HCT116 (cell line): ENCODE results near the gene LMBRD1. TPM values are rescaled to one million over a fixed set of nuclear protein-coding genes. Genes with fewer than 3 reads are reported as not detected.

Experiments used
- ATAC-seq: fragments of 200-7000 bp; cut with Tn5 transposase; 2 replicates; pipeline ENCODE4 v1.9.1; 2020; ENCODE audit warnings: mild to moderate bottlenecking, moderate library complexity
- BruUV-seq: library from RNA; stranded (reverse); fragments of 400-500 nt; replicated peaks from 2 replicates; lab custom pipeline; 2021; lab: Mats Ljungman, UMichigan
- CTCF ChIA-PET: fragments of 300-600 bp; sonication (Branson Sonifier 250); formaldehyde crosslinking; loops from one replicate; lab custom pipeline; 2021; ENCODE audit warnings: antibody characterized with exemption; lab: Charles Lee
- POLR2A ChIA-PET: fragments of 300-600, 350-600 bp; sonication (Branson Sonifier 250); formaldehyde crosslinking; loops from one replicate; lab custom pipeline; 2021; ENCODE audit warnings: antibody characterized with exemption; lab: Charles Lee
- RAD21 ChIA-PET, 2 experiments: fragments of 300-600 bp; sonication (Branson Sonifier 250); formaldehyde crosslinking; loops; one replicate each; lab custom pipeline; 2023; ENCODE audit warnings: low total read pairs in 2 of 2; ENCODE audit not compliant: uncharacterized antibody in 2 of 2, unreplicated experiment in 2 of 2, low non-redundant PET in 1 of 2; lab: Charles Lee
- DNase-seq: peaks from one replicate; pipeline ENCODE4 v3.0.0-alpha.2; 2010; ENCODE audit warnings: low read depth, low spot score
- H2AFZ ChIP-seq: fragments of 200-600 bp; shearing (Covaris generic), sonication (generic); 2 replicates; pipeline ENCODE4 v1.6.1; 2017; ENCODE audit warnings: low read depth, mixed run types, mixed read lengths, antibody characterized with exemption, low read length; ENCODE audit not compliant: poor library complexity, severe bottlenecking
- H3K27ac ChIP-seq: 2 replicates; pipeline ENCODE4 v1.5.1; 2012; ENCODE audit warnings: low read depth, low read length
- H3K27me3 ChIP-seq: fragments of 200-600 bp; sonication (generic); 2 replicates; pipeline ENCODE4 v1.6.1; 2016; ENCODE audit warnings: mixed run types, low read length, mixed read lengths; ENCODE audit not compliant: insufficient read depth
- H3K36me3 ChIP-seq, 2 experiments: fragments of 200-500 bp in 1 of 2; fragments of 200-600 bp in 1 of 2; sonication (Bioruptor generic) in 1 of 2; sonication (generic) in 1 of 2; 2 replicates each; pipeline versions ENCODE4 v1.5.1 to v1.6.1; 2014 to 2016; ENCODE audit warnings: low read length in 2 of 2, inconsistent platforms in 1 of 2, mixed read lengths in 1 of 2, mixed run types in 1 of 2; ENCODE audit not compliant: insufficient read depth in 2 of 2, control insufficient read depth in 1 of 2
- H3K4me1 ChIP-seq, 2 experiments: fragments of 200-600 bp in 1 of 2; sonication (generic) in 1 of 2; 2 replicates each; pipeline versions ENCODE4 v1.5.1 to v1.6.1; 2012 to 2017; ENCODE audit warnings: low read length in 2 of 2, inconsistent platforms in 1 of 2, mild to moderate bottlenecking in 1 of 2, mixed read lengths in 1 of 2, mixed run types in 1 of 2, moderate library complexity in 1 of 2; ENCODE audit not compliant: insufficient read depth in 2 of 2, control insufficient read depth in 1 of 2
- H3K4me2 ChIP-seq: fragments of 200-600 bp; sonication (generic); 2 replicates; pipeline ENCODE4 v1.6.1; 2017; ENCODE audit warnings: mixed run types, low read length, mixed read lengths
- H3K4me3 ChIP-seq, 2 experiments: fragments of 200-600 bp in 1 of 2; sonication (generic) in 1 of 2; replicated peaks in 1 of 2; 2 replicates each; pipeline ENCODE4 v1.5.1; 2011 to 2016; ENCODE audit warnings: low read length in 2 of 2, control low read depth in 1 of 2, low read depth in 1 of 2, mild to moderate bottlenecking in 1 of 2, mixed read lengths in 1 of 2, mixed run types in 1 of 2
- H3K79me2 ChIP-seq: fragments of 200-600 bp; sonication (generic); 2 replicates; pipeline ENCODE4 v1.6.1; 2017; ENCODE audit warnings: mild to moderate bottlenecking, mixed run types, low read length, moderate library complexity, mixed read lengths; ENCODE audit not compliant: insufficient read depth
- H3K9ac ChIP-seq: fragments of 200-600 bp; sonication (generic); 2 replicates; pipeline ENCODE4 v1.6.1; 2016; ENCODE audit warnings: low read length, mixed read lengths
- H3K9me2 ChIP-seq: fragments of 200-600 bp; sonication (generic), shearing (Covaris generic); 2 replicates; pipeline ENCODE4 v1.6.1; 2017; ENCODE audit warnings: mixed run types, mild to moderate bottlenecking, moderate library complexity; ENCODE audit not compliant: insufficient read depth
- H3K9me3 ChIP-seq, 2 experiments: fragments of 200-500 bp in 1 of 2; fragments of 200-600 bp in 1 of 2; sonication (Bioruptor generic) in 1 of 2; sonication (generic) in 1 of 2; 2 replicates each; pipeline ENCODE4 v1.6.1; 2014 to 2017; ENCODE audit warnings: low read length in 2 of 2, mixed read lengths in 2 of 2, inconsistent platforms in 1 of 2, low read depth in 1 of 2, mild to moderate bottlenecking in 1 of 2, mixed run types in 1 of 2, moderate library complexity in 1 of 2; ENCODE audit not compliant: control insufficient read depth in 1 of 2, insufficient read depth in 1 of 2
- H4K20me1 ChIP-seq: fragments of 200-600 bp; sonication (generic), shearing (Covaris generic); 2 replicates; pipeline ENCODE4 v1.6.1; 2017; ENCODE audit warnings: mixed run types, mild to moderate bottlenecking, moderate library complexity; ENCODE audit not compliant: insufficient read depth
- ATF3 ChIP-seq: IDR thresholded peaks from 2 replicates; pipeline ENCODE4 v1.6.1; 2012
- CBX3 ChIP-seq: IDR thresholded peaks from 2 replicates; pipeline ENCODE4 v1.6.1; 2012; ENCODE audit warnings: low read depth
- CEBPB ChIP-seq: IDR thresholded peaks from 2 replicates; pipeline ENCODE4 v1.6.1; 2012; ENCODE audit warnings: low read depth
- EGR1 ChIP-seq: IDR thresholded peaks from 2 replicates; pipeline ENCODE4 v1.6.1; 2012; ENCODE audit warnings: low read depth
- EZH2phosphoT487 ChIP-seq: fragments of 200-600 bp; IDR thresholded peaks from 2 replicates; pipeline ENCODE4 v1.6.1; 2018; ENCODE audit warnings: antibody characterized with exemption, borderline replicate concordance
- RAD21 ChIP-seq: IDR thresholded peaks from 2 replicates; pipeline ENCODE4 v1.6.1; 2012; ENCODE audit warnings: low read depth, mild to moderate bottlenecking
- REST ChIP-seq: IDR thresholded peaks from 2 replicates; pipeline ENCODE4 v1.6.1; 2012; ENCODE audit warnings: low read depth
- SP1 ChIP-seq: IDR thresholded peaks from 2 replicates; pipeline ENCODE4 v1.6.1; 2012; ENCODE audit warnings: low read depth
- SRF ChIP-seq: IDR thresholded peaks from 2 replicates; pipeline ENCODE4 v1.6.1; 2012; ENCODE audit warnings: low read depth
- YY1 ChIP-seq: IDR thresholded peaks from 2 replicates; pipeline ENCODE4 v1.6.1; 2011; ENCODE audit warnings: low read length, low read depth, moderate library complexity, mild to moderate bottlenecking; ENCODE audit not compliant: insufficient replicate concordance; ENCODE audit errors: extremely low read depth
- ZBTB33 ChIP-seq: IDR thresholded peaks from 2 replicates; pipeline ENCODE4 v1.6.1; 2011; ENCODE audit warnings: mild to moderate bottlenecking, low read length, moderate library complexity; ENCODE audit not compliant: insufficient replicate concordance; ENCODE audit errors: extremely low read depth
- ZFX ChIP-seq: fragments of 450-650 bp; IDR thresholded peaks from 2 replicates; pipeline ENCODE4 v1.6.1; 2017
- intact Hi-C: fragments of 100-400 bp; cut with micrococcal nuclease; formaldehyde crosslinking; loops from 2 replicates; pipeline ENCODE4 v1.10.0; 2022
- total RNA-seq: library from RNA; stranded (reverse); gene quantifications from one replicate; pipeline ENCODE4 v1.2.1, GENCODE V29; 2021; ENCODE audit not compliant: unreplicated experiment

Gene LMBRD1
- total RNA-seq, 1 experiment from 2014 or later, result 11.9 TPM

GRCh38 chr6:69663215-69663614 is 133.6 kb downstream of the LMBRD1 start:
- DNase-seq (no peak), ATAC-seq (no peak)
- H3K36me3 ChIP-seq, result no peaks in the 10 kb centered on the region
- CTCF ChIA-PET, result no interaction called here
- H3K27me3 ChIP-seq, result peaks cover 10% of the 10 kb centered on the region; the same call in 1 of the 2 replicates
- POLR2A ChIA-PET, result no interaction called here
- H3K79me2 ChIP-seq, result no peaks in the 10 kb centered on the region
- TF ChIP-seq CEBPB (no peak), SP1 (no peak), YY1 (no peak), REST (no peak), RAD21 (no peak), CBX3 (no peak), SRF (no peak), ZFX (no peak), EGR1 (no peak), EZH2phosphoT487 (no peak), ZBTB33 (no peak), ATF3 (no peak)
- TF ChIP-seq, all 23 proteins: peak for 0
- Histone ChIP-seq H3K27ac (no peak overlapping the region), H3K4me2 (no peak overlapping the region), H3K9me3 (no peaks in the 10 kb centered on the region), H3K4me1 (no peaks in the 10 kb centered on the region), H3K9ac (no peak overlapping the region), H3K9me2 (no peaks in the 10 kb centered on the region), H4K20me1 (no peaks in the 10 kb centered on the region), H2AFZ (no peak overlapping the region), H3K4me3 (no peak overlapping the region)
- RAD21 ChIA-PET, result no interaction called here
- intact Hi-C loops, result no loop called here
- no TSS peak for BruUV-seq
